Amniotic epithelial cell (primary cell): ENCODE data around the gene SEL1L2.

Experiments
- DNase-seq: peaks from one replicate; pipeline ENCODE4 v3.0.0-alpha.2; 2010; ENCODE audit warnings: low read depth

Gene SEL1L2

DNA sequence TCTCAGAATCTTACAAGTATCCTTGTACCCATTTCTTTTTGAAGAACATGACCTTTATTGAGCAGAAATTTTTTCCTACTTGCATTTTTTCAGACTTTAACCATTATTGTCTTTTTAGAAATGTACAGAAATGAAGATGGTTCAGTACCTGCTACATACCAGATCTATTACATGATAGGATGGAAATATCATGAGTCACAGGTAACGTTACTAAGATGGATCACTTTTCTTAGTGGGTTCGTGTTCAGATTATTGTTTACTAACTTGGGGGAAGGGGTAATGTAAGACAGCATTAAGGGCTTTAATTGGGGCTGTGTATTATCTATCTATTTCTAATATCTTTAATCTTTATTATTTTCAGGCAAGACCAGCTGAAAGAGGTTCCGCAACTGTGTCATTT, 173.7 kb downstream of the SEL1L2 start:
- no peak for DNase-seq

DNA sequence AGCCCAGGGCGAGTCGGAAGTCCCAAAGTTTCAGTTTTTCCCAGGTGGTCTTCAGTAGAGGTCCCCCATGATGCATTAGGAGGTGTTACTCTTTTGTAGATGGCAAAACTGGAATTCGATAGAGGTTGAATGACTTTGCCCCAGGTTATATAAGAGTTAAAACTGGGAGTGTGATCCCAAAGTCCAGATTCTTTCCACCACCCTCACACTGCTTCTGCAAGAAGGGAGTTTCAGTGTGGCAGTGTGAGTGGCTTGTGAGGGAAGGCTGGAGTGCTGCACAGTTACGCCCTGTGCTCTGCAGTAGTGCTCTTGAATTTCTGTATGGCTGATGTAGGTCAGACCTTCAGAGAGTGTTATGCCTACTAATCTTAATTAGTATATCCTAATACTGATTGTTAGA, 175.7 kb downstream of the SEL1L2 start:
- DNase-seq: no peak

DNA sequence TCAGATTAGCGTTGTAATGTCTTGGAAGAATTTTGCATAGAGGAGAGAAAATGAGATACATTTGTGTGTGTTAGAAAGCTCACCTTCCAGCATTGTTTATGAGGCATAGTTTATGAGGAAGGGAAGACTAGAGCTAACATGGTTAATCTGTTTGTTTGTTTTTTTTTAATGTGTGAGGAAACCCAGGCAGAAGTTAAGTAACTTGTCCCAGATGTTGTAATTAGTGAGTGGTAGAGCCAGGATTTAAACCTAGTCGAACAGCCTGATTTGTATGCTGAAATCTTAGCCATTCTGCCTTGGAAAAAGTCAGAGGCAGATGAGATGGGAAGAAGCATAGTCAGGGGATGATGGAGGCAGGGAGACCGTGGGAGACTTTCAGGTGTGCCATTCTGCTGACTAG, 176.5 kb downstream of the SEL1L2 start:
- peak; percentile 27 for DNase-seq

DNA sequence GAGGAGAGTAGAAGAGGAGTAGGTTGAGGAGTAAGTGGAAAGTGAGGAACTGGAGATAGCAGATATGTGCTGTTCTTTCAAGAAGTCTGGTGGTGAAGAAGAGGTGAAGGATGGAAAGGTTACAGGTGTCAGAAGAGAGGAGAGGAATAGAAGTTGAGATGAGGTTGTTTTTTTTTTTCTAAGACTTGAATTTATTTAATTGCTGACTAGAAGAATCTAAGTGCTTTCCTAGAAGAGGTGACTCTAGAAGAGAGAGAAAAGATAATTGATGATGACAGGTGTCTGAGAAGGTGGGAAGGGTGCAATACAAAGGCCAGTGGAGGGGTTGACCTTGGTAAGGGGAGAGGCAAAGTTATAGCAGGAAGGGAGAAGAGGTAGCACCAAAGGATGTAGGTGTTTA, 180.0 kb downstream of the SEL1L2 start:
- no peak for DNase-seq

DNA sequence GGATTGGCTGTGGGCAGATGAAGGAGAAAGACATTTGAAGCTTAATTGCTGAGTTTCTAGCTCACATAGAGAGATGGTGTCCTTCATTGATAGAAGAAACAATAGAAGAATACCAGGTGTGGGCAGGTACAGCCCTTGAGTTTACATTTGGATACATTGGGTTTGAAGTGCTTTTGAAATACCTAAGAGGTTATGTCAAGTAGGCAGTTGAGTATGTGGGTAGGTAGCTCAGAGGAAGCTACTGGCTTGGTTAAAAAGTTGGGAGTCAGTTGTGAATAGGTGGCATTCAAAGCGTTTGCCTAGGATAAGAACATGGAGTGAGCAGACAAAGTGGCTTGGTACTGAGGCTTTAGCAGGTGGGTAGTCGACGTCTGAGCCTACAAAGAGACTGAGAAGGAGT, 180.6 kb downstream of the SEL1L2 start:
- DNase-seq: no peak

DNA sequence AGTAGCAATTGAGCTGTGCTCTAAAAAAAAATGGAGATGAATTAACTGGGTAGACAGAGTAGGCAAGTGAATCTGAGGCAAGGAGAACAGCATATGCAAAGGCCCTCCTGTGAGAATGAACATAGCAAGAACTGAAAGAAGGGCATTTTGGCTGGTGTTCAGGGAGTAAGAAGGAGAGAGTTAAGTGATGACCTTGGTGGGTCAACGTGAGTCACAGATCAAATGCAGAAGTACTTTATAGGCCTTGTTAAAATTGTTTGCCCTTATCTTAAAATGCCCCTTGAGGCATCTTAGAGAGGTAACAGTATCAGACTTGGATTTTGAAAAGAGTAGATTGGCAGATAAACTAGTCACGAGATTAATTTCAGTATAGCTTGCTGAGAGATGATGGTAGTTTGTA, 181.0 kb downstream of the SEL1L2 start:
- no peak for DNase-seq

DNA sequence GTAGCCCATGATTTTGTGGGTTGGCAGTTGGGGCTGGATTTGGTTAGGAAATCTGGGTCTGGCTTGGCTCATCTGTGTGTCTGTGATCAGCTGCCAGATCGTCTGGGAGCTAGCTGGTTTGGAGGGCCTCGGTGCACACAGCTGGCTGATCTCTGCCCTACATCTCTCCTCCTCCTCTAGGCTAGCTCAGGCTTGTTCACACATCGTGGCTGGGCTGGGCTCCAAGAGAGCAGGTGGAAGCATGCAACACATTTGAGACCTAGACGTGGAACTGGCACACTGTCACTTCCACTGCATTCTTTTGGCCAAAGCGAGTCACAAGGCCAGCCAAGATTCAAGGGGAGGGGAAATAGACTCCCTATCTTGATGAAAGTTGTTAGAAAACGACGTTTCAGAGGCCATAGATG, 189.7 kb downstream of the SEL1L2 start:
- peak; percentile 84 for DNase-seq

DNA sequence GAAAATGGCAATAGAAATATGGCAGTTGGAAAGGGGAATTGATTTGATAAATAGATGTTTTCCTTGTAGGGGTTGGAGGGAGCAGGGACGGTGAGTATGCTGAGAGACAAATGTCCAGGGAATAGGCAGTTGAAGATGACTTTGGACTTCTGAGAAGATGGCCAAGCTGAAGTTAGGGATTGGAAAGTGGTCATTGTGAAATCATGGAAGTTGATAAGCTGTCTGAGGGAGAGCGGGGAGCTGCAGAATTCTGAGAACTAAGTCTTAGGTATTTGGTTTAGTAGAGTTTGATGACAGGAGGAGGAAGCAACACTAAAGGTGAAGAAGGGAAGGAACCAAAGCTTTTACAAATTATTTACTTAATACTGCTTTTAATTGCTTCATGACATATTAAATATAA, 190.4 kb downstream of the SEL1L2 start:
- peak; percentile 28 for DNase-seq
